ENCODE data around the gene CFAP210.
A peak's percentile ranks its signal among the peaks of the same experiment; 100 is the strongest.

CFAP210 gene

GRCh38 chr2:169718930-169719504 is 24.8 kb upstream of the CFAP210 start:
- TF ChIP-seq GATA3 (IDR thresholded peaks at IDR 0.05; ENCODE audit: low read depth, low read length) = no peak
- TF ChIP-seq GATA2 (IDR thresholded peaks at IDR 0.05; ENCODE audit: low read depth, low read length) = no peak

GRCh38 chr2:169717691-169718063 is 23.5 kb upstream of the CFAP210 start:
- TF ChIP-seq GATA2 (IDR thresholded peaks at IDR 0.05; ENCODE audit: low read depth, low read length) (no peak), GATA3 (IDR thresholded peaks at IDR 0.05; ENCODE audit: low read depth, low read length) (no peak)

- TF ChIP-seq GATA3 (IDR thresholded peaks at IDR 0.05; ENCODE audit: low read depth, low read length) (no peak), GATA2 (IDR thresholded peaks at IDR 0.05; ENCODE audit: low read depth, low read length) (peak; percentile 50; the same call in 1 of the 2 replicates)
Observed at GRCh38 chr2:169716938-169717690, 22.9 kb upstream of the CFAP210 start.

DNA sequence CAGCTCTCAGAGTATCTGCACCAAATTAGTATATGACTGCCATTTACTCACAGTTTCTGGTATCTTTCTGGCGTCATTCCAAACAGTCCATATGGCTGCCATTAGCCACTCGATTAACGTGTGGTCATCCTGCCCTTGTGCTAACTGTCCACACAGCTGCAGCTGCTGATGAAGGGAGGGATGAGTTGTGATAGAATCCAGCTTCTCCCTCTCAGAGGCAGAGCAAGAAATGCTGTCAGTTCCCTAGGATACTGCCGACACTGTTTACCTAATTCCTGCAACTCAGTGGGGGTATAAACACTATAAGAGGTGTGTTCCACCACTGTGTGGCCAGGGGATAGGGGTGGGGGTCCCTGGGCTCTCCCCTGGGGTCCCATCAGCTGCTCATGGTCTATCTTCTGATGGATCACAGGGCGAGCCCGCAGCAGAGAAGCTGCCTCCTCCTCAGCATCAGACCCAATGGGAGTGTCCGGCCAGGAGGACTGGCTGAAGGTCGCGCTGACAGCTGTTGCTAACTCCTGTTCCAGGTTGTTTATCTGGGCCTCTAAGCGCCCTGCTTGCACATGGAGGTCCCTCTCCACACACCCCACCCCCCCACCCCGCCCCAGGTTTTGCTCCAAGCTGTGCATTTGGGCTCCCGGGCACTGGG is 22.2 kb upstream of the CFAP210 start:
- no peak for TF ChIP-seq GATA3 (IDR thresholded peaks at IDR 0.05; ENCODE audit: low read depth, low read length)
- peak; percentile 62 for TF ChIP-seq GATA2 (IDR thresholded peaks at IDR 0.05; ENCODE audit: low read depth, low read length)

- peak; percentile 76 for TF ChIP-seq GATA2 (IDR thresholded peaks at IDR 0.05; ENCODE audit: low read depth, low read length)
- no peak; the same call in 1 of the 2 replicates for TF ChIP-seq GATA3 (IDR thresholded peaks at IDR 0.05; ENCODE audit: low read depth, low read length)
Observed at GRCh38 chr2:169715379-169716237, 21.4 kb upstream of the CFAP210 start.

DNA sequence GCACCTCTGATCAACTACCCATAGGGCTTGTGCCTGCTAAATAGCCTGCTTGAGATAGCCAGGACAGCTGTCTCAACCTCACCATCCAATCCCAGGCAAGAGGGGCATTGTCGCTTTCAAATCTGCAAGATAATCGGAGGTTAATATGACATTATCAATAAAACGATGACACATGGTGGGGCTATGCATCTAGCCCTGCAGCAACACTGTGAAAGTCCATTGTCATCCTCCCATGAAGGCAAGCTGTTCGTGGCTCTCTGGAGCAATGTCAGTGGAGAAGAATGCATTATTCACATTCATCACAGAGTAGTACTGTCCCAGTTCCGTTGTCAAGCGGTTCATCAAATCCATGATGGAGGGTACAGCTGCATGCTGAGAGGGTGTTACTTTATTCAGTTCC is 20.5 kb upstream of the CFAP210 start:
- TF ChIP-seq GATA3 (IDR thresholded peaks at IDR 0.05; ENCODE audit: low read depth, low read length) (peak; percentile 70; the same call in 1 of the 2 replicates), GATA2 (IDR thresholded peaks at IDR 0.05; ENCODE audit: low read depth, low read length) (peak; percentile 84)

DNA sequence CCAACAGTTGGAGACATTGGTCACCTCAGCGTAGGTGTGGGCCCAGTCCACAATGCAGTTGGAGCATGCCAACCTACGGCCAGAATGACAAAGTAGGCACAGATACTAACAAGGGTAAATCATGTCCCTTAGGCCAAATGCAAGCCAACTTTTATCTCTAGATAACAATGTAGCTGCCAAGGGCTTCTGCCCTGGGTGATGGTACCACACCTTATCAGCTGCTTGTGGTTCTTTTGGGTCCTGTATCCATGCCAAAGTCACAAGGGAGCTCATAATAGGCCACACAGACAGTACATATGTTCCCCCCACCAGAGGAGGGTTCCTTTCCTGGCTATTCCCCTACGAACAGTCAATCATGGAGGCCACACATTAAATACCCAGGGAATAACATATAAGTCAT is 19.1 kb upstream of the CFAP210 start:
- TF ChIP-seq GATA3 (IDR thresholded peaks at IDR 0.05; ENCODE audit: low read depth, low read length) (no peak), GATA2 (IDR thresholded peaks at IDR 0.05; ENCODE audit: low read depth, low read length) (no peak)

GRCh38 chr2:169712791-169713227 is 18.6 kb upstream of the CFAP210 start:
- TF ChIP-seq GATA2 (IDR thresholded peaks at IDR 0.05; ENCODE audit: low read depth, low read length) = no peak
- no peak for TF ChIP-seq GATA3 (IDR thresholded peaks at IDR 0.05; ENCODE audit: low read depth, low read length)

GRCh38 chr2:169711751-169712509 is 17.7 kb upstream of the CFAP210 start:
- TF ChIP-seq GATA2 (IDR thresholded peaks at IDR 0.05; ENCODE audit: low read depth, low read length) (no peak), GATA3 (IDR thresholded peaks at IDR 0.05; ENCODE audit: low read depth, low read length) (no peak)

GRCh38 chr2:169709981-169710380 is 15.8 kb upstream of the CFAP210 start:
- TF ChIP-seq GATA3 (IDR thresholded peaks at IDR 0.05; ENCODE audit: low read depth, low read length) = no peak
- no peak for TF ChIP-seq GATA2 (IDR thresholded peaks at IDR 0.05; ENCODE audit: low read depth, low read length)

GRCh38 chr2:169709331-169709730 is 15.1 kb upstream of the CFAP210 start:
- no peak for TF ChIP-seq GATA2 (IDR thresholded peaks at IDR 0.05; ENCODE audit: low read depth, low read length)
- no peak for TF ChIP-seq GATA3 (IDR thresholded peaks at IDR 0.05; ENCODE audit: low read depth, low read length)

GRCh38 chr2:169707626-169708025 is 13.4 kb upstream of the CFAP210 start:
- no peak for TF ChIP-seq GATA3 (IDR thresholded peaks at IDR 0.05; ENCODE audit: low read depth, low read length)
- no peak for TF ChIP-seq GATA2 (IDR thresholded peaks at IDR 0.05; ENCODE audit: low read depth, low read length)

DNA sequence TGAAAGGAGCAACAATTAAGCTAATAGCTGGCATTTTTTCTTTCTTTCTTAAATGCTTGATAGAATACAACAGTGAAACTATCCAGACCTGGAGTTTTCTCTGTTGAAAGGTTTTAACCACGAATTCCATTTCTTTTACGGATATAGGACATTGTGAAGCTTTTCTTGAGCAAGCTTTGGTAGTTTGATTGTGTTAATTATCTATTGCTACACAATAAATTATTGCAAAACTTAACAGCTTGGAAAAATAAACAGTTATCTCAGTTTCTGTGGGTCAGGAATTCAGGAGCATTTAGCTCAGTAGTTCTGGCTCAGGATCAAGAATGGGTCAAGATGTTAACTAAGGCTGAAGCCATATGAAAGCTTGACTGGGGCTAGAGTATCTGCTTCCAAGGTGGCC is 11.7 kb upstream of the CFAP210 start:
- TF ChIP-seq GATA3 (IDR thresholded peaks at IDR 0.05; ENCODE audit: low read depth, low read length) (no peak), GATA2 (IDR thresholded peaks at IDR 0.05; ENCODE audit: low read depth, low read length) (no peak)

All from SH-SY5Y (cell line).